H9 (cell line): ENCODE measurements around the gene SPSB2. TPM values are rescaled to one million over a fixed set of nuclear protein-coding genes. Genes with fewer than 3 reads are reported as not detected.
A peak's percentile ranks its signal among the peaks of the same experiment; 100 is the strongest.

Experiments used
- DNase-seq: peaks from one replicate; pipeline ENCODE4 v3.0.0-alpha.2; 2017
- H2AFZ ChIP-seq: one replicate; pipeline ENCODE4 v1.6.1; 2013; ENCODE audit warnings: mild to moderate bottlenecking, low read length, control low read depth, moderate library complexity
- H2AK5ac ChIP-seq: 2 replicates; pipeline ENCODE4 v1.6.1; 2013; ENCODE audit warnings: low read length, control low read depth, mixed read lengths; ENCODE audit not compliant: insufficient read length
- H2BK120ac ChIP-seq: one replicate; pipeline ENCODE4 v1.6.1; 2013; ENCODE audit warnings: low read depth, mild to moderate bottlenecking, low read length, control low read depth, inconsistent platforms; ENCODE audit not compliant: poor library complexity, severe bottlenecking
- H2BK12ac ChIP-seq: 2 replicates; pipeline ENCODE4 v1.6.1; 2013; ENCODE audit warnings: low read length, control low read depth, mixed read lengths, low read depth; ENCODE audit not compliant: insufficient read length
- H2BK15ac ChIP-seq: 2 replicates; pipeline ENCODE4 v1.6.1; 2013; ENCODE audit warnings: low read depth, low read length, control low read depth
- H2BK20ac ChIP-seq: one replicate; pipeline ENCODE4 v1.6.1; 2013; ENCODE audit warnings: low read depth, mild to moderate bottlenecking, low read length, control low read depth, inconsistent platforms; ENCODE audit not compliant: poor library complexity, severe bottlenecking
- H2BK5ac ChIP-seq: 2 replicates; pipeline ENCODE4 v1.6.1; 2013; ENCODE audit warnings: low read length, control low read depth, mixed read lengths; ENCODE audit not compliant: insufficient read length
- H3K14ac ChIP-seq: 2 replicates; pipeline ENCODE4 v1.6.1; 2013; ENCODE audit warnings: low read length, control low read depth; ENCODE audit not compliant: insufficient read depth
- H3K18ac ChIP-seq: 2 replicates; pipeline ENCODE4 v1.6.1; 2013; ENCODE audit warnings: low read depth, mild to moderate bottlenecking, mixed read lengths, low read length, control low read depth; ENCODE audit not compliant: insufficient read length
- H3K23ac ChIP-seq: 2 replicates; pipeline ENCODE4 v1.6.1; 2013; ENCODE audit warnings: low read length, control low read depth, mixed read lengths, low read depth; ENCODE audit not compliant: insufficient read length
- H3K23me2 ChIP-seq: 2 replicates; pipeline ENCODE4 v1.6.1; 2013; ENCODE audit warnings: low read depth, mild to moderate bottlenecking, mixed read lengths, low read length, control low read depth; ENCODE audit not compliant: insufficient read length, poor library complexity, severe bottlenecking
- H3K27ac ChIP-seq: 2 replicates; pipeline ENCODE4 v1.5.1; 2013; ENCODE audit warnings: low read length, control low read depth, mixed read lengths, low read depth; ENCODE audit not compliant: insufficient read length
- H3K27me3 ChIP-seq: 2 replicates; pipeline ENCODE4 v1.6.1; 2013; ENCODE audit warnings: low read length, control low read depth, inconsistent platforms; ENCODE audit not compliant: insufficient read depth
- H3K4ac ChIP-seq: 2 replicates; pipeline ENCODE4 v1.6.1; 2013; ENCODE audit warnings: low read depth, mild to moderate bottlenecking, control low read depth, inconsistent platforms, low read length, moderate library complexity
- H3K4me1 ChIP-seq: 2 replicates; pipeline ENCODE4 v1.6.1; 2013; ENCODE audit warnings: low read length, control low read depth, inconsistent platforms; ENCODE audit not compliant: insufficient read depth
- H3K4me2 ChIP-seq: 2 replicates; pipeline ENCODE4 v1.6.1; 2013; ENCODE audit warnings: low read length, control low read depth, mixed read lengths; ENCODE audit not compliant: insufficient read length, insufficient read depth
- H3K56ac ChIP-seq: 2 replicates; pipeline ENCODE4 v1.6.1; 2013; ENCODE audit warnings: low read depth, mild to moderate bottlenecking, mixed read lengths, low read length, control low read depth; ENCODE audit not compliant: insufficient read length
- H3K79me1 ChIP-seq: 2 replicates; pipeline ENCODE4 v1.6.1; 2013; ENCODE audit warnings: low read depth, mild to moderate bottlenecking, moderate library complexity, low read length, control low read depth, inconsistent platforms; ENCODE audit not compliant: insufficient read depth, poor library complexity, severe bottlenecking
- H3K79me2 ChIP-seq: 2 replicates; pipeline ENCODE4 v1.6.1; 2013; ENCODE audit warnings: low read length, control low read depth, inconsistent platforms; ENCODE audit not compliant: insufficient read depth
- H3K9ac ChIP-seq: 2 replicates; pipeline ENCODE4 v1.6.1; 2013; ENCODE audit warnings: low read length, control low read depth, mixed read lengths; ENCODE audit not compliant: insufficient read length; ENCODE audit errors: extremely low read depth
- H3K9me3 ChIP-seq: one replicate; pipeline ENCODE4 v1.6.1; 2013; ENCODE audit warnings: low read depth, low read length, inconsistent platforms; ENCODE audit not compliant: control insufficient read depth
- H3T11ph ChIP-seq: one replicate; pipeline ENCODE4 v1.6.1; 2013; ENCODE audit warnings: mild to moderate bottlenecking, low read length, control low read depth, inconsistent platforms
- H4K20me1 ChIP-seq: one replicate; pipeline ENCODE4 v1.6.1; 2013; ENCODE audit not compliant: control insufficient read depth, insufficient read length, insufficient read depth
- H4K5ac ChIP-seq: 2 replicates; pipeline ENCODE4 v1.6.1; 2013; ENCODE audit warnings: low read depth, mild to moderate bottlenecking, mixed read lengths, low read length, control low read depth; ENCODE audit not compliant: insufficient read length
- H4K8ac ChIP-seq: replicated peaks from 2 replicates; pipeline ENCODE4 v1.6.1; 2013; ENCODE audit warnings: low read length, control low read depth, mixed read lengths, low read depth; ENCODE audit not compliant: insufficient read length
- H4K91ac ChIP-seq: 2 replicates; pipeline ENCODE4 v1.6.1; 2013; ENCODE audit warnings: low read depth, mild to moderate bottlenecking, moderate library complexity, mixed read lengths, low read length, control low read depth; ENCODE audit not compliant: insufficient read length
- H3K27ac Mint-ChIP-seq, 3 experiments: 2 replicates in 2 of 3; 3 replicates in 1 of 3; pipeline ENCODE4 v1.8.0; 2020 to 2021; ENCODE audit warnings: mixed read lengths in 3 of 3, mild to moderate bottlenecking in 1 of 3, moderate library complexity in 1 of 3
- H3K27me3 Mint-ChIP-seq: 2 replicates; pipeline ENCODE4 v1.8.0; 2021; ENCODE audit warnings: low read depth, mild to moderate bottlenecking, moderate library complexity, mixed read lengths
- H3K36me3 Mint-ChIP-seq, 3 experiments: 2 replicates in 2 of 3; 3 replicates in 1 of 3; pipeline ENCODE4 v1.8.0; 2020 to 2021; ENCODE audit warnings: low read depth in 3 of 3, mixed read lengths in 3 of 3; ENCODE audit not compliant: insufficient read depth in 1 of 3
- H3K4me1 Mint-ChIP-seq, 2 experiments: 2 replicates each; pipeline ENCODE4 v1.8.0; 2020; ENCODE audit warnings: mixed read lengths in 2 of 2
- H3K4me3 Mint-ChIP-seq, 2 experiments: 2 replicates in 1 of 2; 3 replicates in 1 of 2; pipeline ENCODE4 v1.8.0; 2020 to 2021; ENCODE audit warnings: mild to moderate bottlenecking in 2 of 2, mixed read lengths in 2 of 2, moderate library complexity in 1 of 2
- H3K9me3 Mint-ChIP-seq, 2 experiments: 2 replicates in 1 of 2; 3 replicates in 1 of 2; pipeline ENCODE4 v1.8.0; 2020; ENCODE audit warnings: mild to moderate bottlenecking in 2 of 2, mixed read lengths in 2 of 2, moderate library complexity in 1 of 2
- WGBS: extraction: QIAGEN DNeasy Blood & Tissue Kit; methylation state at CpG from one replicate; pipeline ENCODE4 v1.1.7; 2013; ENCODE audit warnings: missing lambda C conversion rate, low lambda C conversion rate, mixed read lengths; ENCODE audit not compliant: insufficient read length; ENCODE audit errors: extremely low coverage; 5-methylcytosine and 5-hydroxymethylcytosine counted together
- total RNA-seq: library from RNA; stranded (reverse); gene quantifications from 2 replicates; pipeline ENCODE4 v1.2.1, GENCODE V29; 2021
- TF ChIP-seq, protein P1 (sequence below): fragments of 200-600 bp; sonication (generic); conservative IDR thresholded peaks from 3 replicates; pipeline ENCODE4 v1.8.0; 2021; ENCODE audit warnings: antibody characterized with exemption, mild to moderate bottlenecking

SPSB2 gene
- total RNA-seq, 1 experiment from 2014 or later = 13.7 TPM

DNA sequence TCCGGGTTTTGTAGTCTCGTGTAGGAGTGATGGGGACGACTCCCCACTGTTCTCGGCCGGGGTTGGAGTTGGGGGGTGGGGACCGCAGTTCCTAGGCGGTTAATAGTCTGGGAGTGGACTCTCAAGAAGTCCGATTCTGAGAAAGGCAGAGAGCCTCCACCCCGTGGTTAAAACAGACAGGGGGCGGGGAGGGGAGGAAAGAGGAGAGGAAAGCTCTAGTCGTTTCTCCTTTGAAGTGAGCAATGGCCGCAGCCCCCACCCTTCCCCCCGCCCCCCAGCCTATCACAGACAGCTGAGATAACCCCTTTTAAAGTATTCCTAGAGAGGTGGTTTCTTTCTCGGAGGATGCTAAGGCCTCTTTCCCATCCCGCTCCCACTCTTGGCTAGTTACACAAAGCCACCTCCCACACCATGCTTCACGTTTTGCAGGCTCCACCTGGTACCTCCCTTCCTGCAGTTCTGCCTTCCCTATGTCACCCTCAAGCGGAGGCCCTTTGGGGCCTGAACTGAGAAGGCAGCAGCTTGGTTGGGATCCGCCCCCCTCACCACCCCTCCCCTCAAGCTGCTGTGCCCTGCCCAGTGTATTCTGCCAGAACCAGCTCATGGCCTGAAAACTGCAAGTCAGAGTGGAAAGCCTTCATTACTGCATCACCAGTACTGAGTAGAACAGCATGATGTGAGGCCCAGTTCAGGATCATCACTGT lies 20.3 kb downstream of the SPSB2 start:
- H3K23ac ChIP-seq = no peak overlapping the region
- H3K79me1 ChIP-seq = no peaks in the 10 kb centered on the region
- H3K9me3 Mint-ChIP-seq = no peaks in the 10 kb centered on the region; a peak in 1 of 5 replicates
- no peak overlapping the region for H4K8ac ChIP-seq
- H3K4me1 Mint-ChIP-seq = peaks cover 24 to 26% of the 10 kb centered on the region in 2 experiments
- H3K36me3 Mint-ChIP-seq = peaks cover 27 to 61% (median 57%) of the 10 kb centered on the region in 3 experiments; a peak in 6 of 7 replicates
- no peak overlapping the region for H2BK12ac ChIP-seq
- no peak overlapping the region for H2AK5ac ChIP-seq
- H3K9me3 ChIP-seq = no peaks in the 10 kb centered on the region
- H3K4ac ChIP-seq = no peak overlapping the region
- H3K4me3 Mint-ChIP-seq = peak overlapping the region; percentile 94 to 98
- peak; percentile 83 for DNase-seq
- no peaks in the 10 kb centered on the region; the same call in 1 of the 2 replicates for H3K4me1 ChIP-seq
- H3K14ac ChIP-seq = no peak overlapping the region
- no peak overlapping the region for H2BK15ac ChIP-seq
- peaks cover 2% of the 10 kb centered on the region for H4K20me1 ChIP-seq
- whole genome bisulfite sequencing = no CpG with 5 or more reads among the region's 18 CpGs
- no peaks in the 10 kb centered on the region for H3K27me3 ChIP-seq
- peaks cover 16% of the 10 kb centered on the region for H3K23me2 ChIP-seq
- no peak overlapping the region for H3K56ac ChIP-seq
- H3T11ph ChIP-seq = no peak overlapping the region
- H3K27ac Mint-ChIP-seq = peak overlapping the region; percentile 89 to 99 (median 97)
- H3K27ac ChIP-seq = no peak overlapping the region
- no peak overlapping the region for H3K18ac ChIP-seq
- TF ChIP-seq, protein P1, sequence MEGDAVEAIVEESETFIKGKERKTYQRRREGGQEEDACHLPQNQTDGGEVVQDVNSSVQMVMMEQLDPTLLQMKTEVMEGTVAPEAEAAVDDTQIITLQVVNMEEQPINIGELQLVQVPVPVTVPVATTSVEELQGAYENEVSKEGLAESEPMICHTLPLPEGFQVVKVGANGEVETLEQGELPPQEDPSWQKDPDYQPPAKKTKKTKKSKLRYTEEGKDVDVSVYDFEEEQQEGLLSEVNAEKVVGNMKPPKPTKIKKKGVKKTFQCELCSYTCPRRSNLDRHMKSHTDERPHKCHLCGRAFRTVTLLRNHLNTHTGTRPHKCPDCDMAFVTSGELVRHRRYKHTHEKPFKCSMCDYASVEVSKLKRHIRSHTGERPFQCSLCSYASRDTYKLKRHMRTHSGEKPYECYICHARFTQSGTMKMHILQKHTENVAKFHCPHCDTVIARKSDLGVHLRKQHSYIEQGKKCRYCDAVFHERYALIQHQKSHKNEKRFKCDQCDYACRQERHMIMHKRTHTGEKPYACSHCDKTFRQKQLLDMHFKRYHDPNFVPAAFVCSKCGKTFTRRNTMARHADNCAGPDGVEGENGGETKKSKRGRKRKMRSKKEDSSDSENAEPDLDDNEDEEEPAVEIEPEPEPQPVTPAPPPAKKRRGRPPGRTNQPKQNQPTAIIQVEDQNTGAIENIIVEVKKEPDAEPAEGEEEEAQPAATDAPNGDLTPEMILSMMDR = no peak
- no peak overlapping the region for H2BK20ac ChIP-seq
- H4K5ac ChIP-seq = no peak overlapping the region
- peaks cover 5% of the 10 kb centered on the region; the same call in 1 of the 2 replicates for H3K79me2 ChIP-seq
- no peaks in the 10 kb centered on the region for H3K27me3 Mint-ChIP-seq
- H3K9ac ChIP-seq = no peak overlapping the region
- no peak overlapping the region for H2BK5ac ChIP-seq
- no peak overlapping the region for H2AFZ ChIP-seq
- H2BK120ac ChIP-seq = no peak overlapping the region
- H3K4me2 ChIP-seq = peak overlapping the region; percentile 71
- H4K91ac ChIP-seq = no peak overlapping the region
